ENCODE measurements around the gene HSCB. TPM values are rescaled to one million over a fixed set of nuclear protein-coding genes. Genes with fewer than 3 reads are reported as not detected.

The HSCB gene
- total and polyA plus RNA-seq, 12 donors, result 19.7 to 48.2 (median 28.5) TPM

DNA sequence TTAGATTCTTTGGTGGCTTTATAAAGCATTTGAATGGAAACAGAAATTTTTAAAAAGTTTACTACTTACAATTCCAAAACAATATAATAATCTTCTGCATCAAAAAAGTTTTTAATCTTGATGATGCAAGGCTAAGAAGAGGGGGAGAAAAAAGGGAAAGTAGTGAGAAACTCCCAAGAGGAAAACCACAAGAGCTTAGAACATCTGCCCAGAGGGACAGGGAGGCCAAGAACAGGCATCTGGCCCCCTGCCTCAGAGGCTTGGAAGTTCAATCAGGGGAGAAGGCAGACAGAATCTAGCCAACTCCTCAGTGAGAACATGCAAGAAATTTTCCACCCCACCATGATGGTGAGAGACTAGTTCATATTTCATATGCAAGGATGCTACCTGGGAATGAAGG lies 38.4 kb upstream of the HSCB start:
- no peaks in the 10 kb centered on the region for H3K4me1 ChIP-seq (replicated peaks in 1 of 2)
- no peak overlapping the region for H3K4me3 ChIP-seq
- H3K9me3 ChIP-seq (replicated peaks in 1 of 3), result no peaks in the 10 kb centered on the region
- TF ChIP-seq CTCF (IDR thresholded peaks at IDR 0.05) (no peak), POLR2A (IDR thresholded peaks at IDR 0.05) (no peak)
- no peaks in the 10 kb centered on the region for H3K27me3 ChIP-seq
- DNase-seq, result no peak
- no peak overlapping the region for H3K27ac ChIP-seq
- H3K36me3 ChIP-seq (replicated peaks in 1 of 2), result no peaks in the 10 kb centered on the region
- intact Hi-C loops (cut with DNase I), result no loop called here

DNA sequence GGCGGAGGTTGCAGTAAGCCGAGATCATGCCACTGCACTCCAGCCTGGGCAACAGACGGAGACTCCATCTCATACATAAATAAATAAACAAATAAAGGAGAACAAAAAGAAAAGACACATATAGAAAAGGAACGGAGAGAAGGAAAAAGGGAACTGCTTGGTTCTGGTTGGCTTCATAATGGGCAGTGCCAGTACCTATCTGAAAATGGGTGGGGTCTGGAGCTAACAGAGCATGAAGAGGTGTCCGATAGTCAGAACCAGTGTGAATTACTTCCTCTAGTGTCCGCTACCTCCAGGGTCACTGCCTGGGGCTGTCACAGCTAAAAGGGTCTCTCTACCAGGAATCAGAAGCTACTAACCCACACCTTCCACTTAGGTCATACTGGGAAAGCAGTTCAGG lies 35.0 kb upstream of the HSCB start:
- no peak overlapping the region for H3K27ac ChIP-seq
- no peak overlapping the region for H3K4me3 ChIP-seq
- H3K36me3 ChIP-seq (replicated peaks in 1 of 2), result no peaks in the 10 kb centered on the region
- no peak for TF ChIP-seq POLR2A (IDR thresholded peaks at IDR 0.05)
- TF ChIP-seq CTCF (IDR thresholded peaks at IDR 0.05), result no peak
- intact Hi-C loops (cut with DNase I), result no loop called here
- no peaks in the 10 kb centered on the region for H3K9me3 ChIP-seq (replicated peaks in 1 of 3)
- no peak for DNase-seq
- no peaks in the 10 kb centered on the region for H3K27me3 ChIP-seq
- peaks cover 3 to 20% of the 10 kb centered on the region in 2 donors for H3K4me1 ChIP-seq (replicated peaks in 1 of 2)
- WGBS, 4 donors, result 92 to 97% (median 95%) methylated on average over 6 of the region's 6 CpGs

DNA sequence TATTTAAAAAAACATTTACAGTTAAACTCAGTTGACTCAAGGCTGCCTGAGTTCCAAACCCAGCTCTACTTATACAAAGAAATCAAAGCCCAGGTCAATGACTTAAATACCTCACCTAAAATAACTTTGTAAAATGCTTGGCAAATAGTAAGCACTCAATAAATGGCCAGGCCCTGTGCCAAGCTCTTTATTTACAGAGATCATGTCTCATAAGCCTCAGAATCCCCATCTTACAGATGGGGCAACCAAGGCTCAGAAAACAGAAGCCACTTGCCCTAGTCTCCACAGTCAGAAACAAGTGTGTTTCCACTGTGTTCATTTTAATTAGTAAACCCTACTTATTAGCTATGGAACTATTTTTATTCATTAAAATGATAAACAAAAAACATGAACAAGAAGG lies 31.7 kb upstream of the HSCB start:
- Histone ChIP-seq H3K27ac (peak overlapping the region in 1 of 5 donors; percentile 84), H3K4me1 (replicated peaks in 1 of 2) (peaks cover 4 to 33% of the 10 kb centered on the region in 2 donors), H3K27me3 (no peaks in the 10 kb centered on the region), H3K9me3 (replicated peaks in 1 of 3) (no peaks in the 10 kb centered on the region), H3K4me3 (no peak overlapping the region), H3K36me3 (replicated peaks in 1 of 2) (no peaks in the 10 kb centered on the region)
- TF ChIP-seq CTCF (IDR thresholded peaks at IDR 0.05), result no peak
- TF ChIP-seq POLR2A (IDR thresholded peaks at IDR 0.05), result no peak
- intact Hi-C loops (cut with DNase I), result no loop called here
- no peak for DNase-seq

GRCh38 chr22:28710576-28711191 lies 31.2 kb upstream of the HSCB start:
- Histone ChIP-seq H3K27ac (peak overlapping the region in 4 of 5 donors; percentile 29 to 84 (median 58)), H3K4me3 (no peak overlapping the region), H3K36me3 (replicated peaks in 1 of 2) (no peaks in the 10 kb centered on the region), H3K4me1 (replicated peaks in 1 of 2) (peaks cover 4 to 33% of the 10 kb centered on the region in 2 donors), H3K27me3 (no peaks in the 10 kb centered on the region), H3K9me3 (replicated peaks in 1 of 3) (no peaks in the 10 kb centered on the region)
- no peak for DNase-seq
- intact Hi-C loops (cut with DNase I), result no loop called here
- no peak for TF ChIP-seq POLR2A (IDR thresholded peaks at IDR 0.05)
- no peak for TF ChIP-seq CTCF (IDR thresholded peaks at IDR 0.05)
- WGBS, 4 donors, result 60 to 70% (median 68%) methylated on average over 3 of the region's 3 CpGs

Measured in adrenal gland (tissue), 12 donors.